Measurements from ENCODE around the gene EFHC1. TPM values are rescaled to one million over a fixed set of nuclear protein-coding genes. Genes with fewer than 3 reads are reported as not detected.

Gene EFHC1
- total RNA-seq, 1 experiment from 2014 or later: 13.2 TPM

GRCh38 chr6:52391599-52391998 lies 28.5 kb upstream of the EFHC1 start:
- no peak overlapping the region for H2AK5ac ChIP-seq (ENCODE audit: insufficient read length, low read length)
- TF ChIP-seq CTCF (conservative IDR thresholded peaks at IDR 0.05): no peak
- H3K9ac ChIP-seq (ENCODE audit: extremely low read depth, insufficient read length, low read length): no peak overlapping the region
- H3K4me1 ChIP-seq (ENCODE audit: insufficient read depth, low read length): no peaks in the 10 kb centered on the region; the same call in 1 of the 2 replicates
- DNase-seq: no peak
- Mint-ChIP-seq H3K27ac (no peak overlapping the region), H3K27me3 (ENCODE audit: low read depth) (no peaks in the 10 kb centered on the region), H3K9me3 (peaks cover 5 to 14% of the 10 kb centered on the region in 2 experiments; a peak in 4 of 5 replicates), H3K4me1 (peaks cover 6 to 10% of the 10 kb centered on the region in 2 experiments), H3K36me3 (ENCODE audit: insufficient read depth in 1 of 3, low read depth in 3 of 3) (peaks cover 2 to 5% (median 3%) of the 10 kb centered on the region in 3 experiments; a peak in 5 of 7 replicates), H3K4me3 (no peak overlapping the region)
- H2BK5ac ChIP-seq (ENCODE audit: insufficient read length, low read length): no peak overlapping the region
- no peak overlapping the region for H3T11ph ChIP-seq (ENCODE audit: low read length)
- H4K91ac ChIP-seq (ENCODE audit: insufficient read length, low read depth, low read length): no peak overlapping the region
- H3K9me3 ChIP-seq (ENCODE audit: control insufficient read depth, low read depth, low read length): peaks cover 8% of the 10 kb centered on the region
- H4K20me1 ChIP-seq (ENCODE audit: control insufficient read depth, insufficient read depth, insufficient read length): no peaks in the 10 kb centered on the region
- no peak overlapping the region for H2BK12ac ChIP-seq (ENCODE audit: insufficient read length, low read depth, low read length)
- H3K14ac ChIP-seq (ENCODE audit: insufficient read depth, low read length): no peak overlapping the region
- H3K27ac ChIP-seq (ENCODE audit: insufficient read length, low read depth, low read length): no peak overlapping the region
- no peak overlapping the region for H2BK20ac ChIP-seq (ENCODE audit: low read depth, low read length, poor library complexity, severe bottlenecking)
- no peak overlapping the region for H4K8ac ChIP-seq (replicated peaks; ENCODE audit: insufficient read length, low read depth, low read length)
- no peak overlapping the region for H3K4ac ChIP-seq (ENCODE audit: low read depth, low read length)
- H3K27me3 ChIP-seq (ENCODE audit: insufficient read depth, low read length): no peaks in the 10 kb centered on the region
- WGBS (ENCODE audit: extremely low coverage, insufficient read length, low lambda C conversion rate): no CpG with 5 or more reads among the region's 1 CpG
- no peaks in the 10 kb centered on the region for H3K79me2 ChIP-seq (ENCODE audit: insufficient read depth, low read length)
- no peaks in the 10 kb centered on the region for H3K79me1 ChIP-seq (ENCODE audit: insufficient read depth, low read depth, low read length, poor library complexity, severe bottlenecking)
- H3K18ac ChIP-seq (ENCODE audit: insufficient read length, low read depth, low read length): no peak overlapping the region
- no peaks in the 10 kb centered on the region for H3K23me2 ChIP-seq (ENCODE audit: insufficient read length, low read depth, low read length, poor library complexity, severe bottlenecking)
- H2AFZ ChIP-seq (ENCODE audit: low read length): no peak overlapping the region
- no peak overlapping the region for H2BK120ac ChIP-seq (ENCODE audit: low read depth, low read length, poor library complexity, severe bottlenecking)
- no peak overlapping the region for H3K23ac ChIP-seq (ENCODE audit: insufficient read length, low read depth, low read length)
- H2BK15ac ChIP-seq (ENCODE audit: low read depth, low read length): no peak overlapping the region
- H3K56ac ChIP-seq (ENCODE audit: insufficient read length, low read depth, low read length): no peak overlapping the region
- H4K5ac ChIP-seq (ENCODE audit: insufficient read length, low read depth, low read length): no peak overlapping the region
- H3K4me2 ChIP-seq (ENCODE audit: insufficient read depth, insufficient read length, low read length): no peak overlapping the region

Measured in H9 (cell line).